ENCODE data around the gene ATOH1.
A peak's percentile ranks its signal among the peaks of the same experiment; 100 is the strongest.

ATOH1 gene, protein sequence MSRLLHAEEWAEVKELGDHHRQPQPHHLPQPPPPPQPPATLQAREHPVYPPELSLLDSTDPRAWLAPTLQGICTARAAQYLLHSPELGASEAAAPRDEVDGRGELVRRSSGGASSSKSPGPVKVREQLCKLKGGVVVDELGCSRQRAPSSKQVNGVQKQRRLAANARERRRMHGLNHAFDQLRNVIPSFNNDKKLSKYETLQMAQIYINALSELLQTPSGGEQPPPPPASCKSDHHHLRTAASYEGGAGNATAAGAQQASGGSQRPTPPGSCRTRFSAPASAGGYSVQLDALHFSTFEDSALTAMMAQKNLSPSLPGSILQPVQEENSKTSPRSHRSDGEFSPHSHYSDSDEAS

DNA sequence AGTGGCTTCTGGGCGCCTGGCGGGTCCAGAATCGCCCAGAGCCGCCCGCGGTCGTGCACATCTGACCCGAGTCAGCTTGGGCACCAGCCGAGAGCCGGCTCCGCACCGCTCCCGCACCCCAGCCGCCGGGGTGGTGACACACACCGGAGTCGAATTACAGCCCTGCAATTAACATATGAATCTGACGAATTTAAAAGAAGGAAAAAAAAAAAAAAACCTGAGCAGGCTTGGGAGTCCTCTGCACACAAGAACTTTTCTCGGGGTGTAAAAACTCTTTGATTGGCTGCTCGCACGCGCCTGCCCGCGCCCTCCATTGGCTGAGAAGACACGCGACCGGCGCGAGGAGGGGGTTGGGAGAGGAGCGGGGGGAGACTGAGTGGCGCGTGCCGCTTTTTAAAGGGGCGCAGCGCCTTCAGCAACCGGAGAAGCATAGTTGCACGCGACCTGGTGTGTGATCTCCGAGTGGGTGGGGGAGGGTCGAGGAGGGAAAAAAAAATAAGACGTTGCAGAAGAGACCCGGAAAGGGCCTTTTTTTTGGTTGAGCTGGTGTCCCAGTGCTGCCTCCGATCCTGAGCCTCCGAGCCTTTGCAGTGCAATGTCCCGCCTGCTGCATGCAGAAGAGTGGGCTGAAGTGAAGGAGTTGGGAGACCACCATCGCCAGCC lies at the start of gene ATOH1:
Gene ATOH1, plus strand, starts transcription at position 422 of the 663 bp plus-strand sequence. Its CDS starts 174 bp downstream, at position 596.
- no peaks in the 10 kb centered on the region for H4K20me1 ChIP-seq (ENCODE audit: insufficient read depth)
- peak within 1 kb of the TSS; percentile 92 for H3K4me2 ChIP-seq
- H3K27me3 ChIP-seq (ENCODE audit: insufficient read depth, low read depth): no peaks in the 10 kb centered on the region
- peak within 1 kb of the TSS; percentile 96 for H2AFZ ChIP-seq (ENCODE audit: low read depth)
- H3K9ac ChIP-seq: peak within 1 kb of the TSS; percentile 41; the same call in 1 of the 2 replicates
- H3K36me3 ChIP-seq (ENCODE audit: insufficient read depth): no peaks in the 10 kb centered on the region
- TF ChIP-seq CTCF (conservative IDR thresholded peaks at IDR 0.05; ENCODE audit: low read depth, low read length): no peak
- peak within 1 kb of the TSS; percentile 64 for H3K4me3 ChIP-seq (IDR thresholded peaks at IDR 0.05; ENCODE audit: insufficient read depth, low read depth, low read length)
- no peak within 1 kb of the TSS for H3K27ac ChIP-seq
- H3K4me1 ChIP-seq (ENCODE audit: low read depth, poor library complexity, severe bottlenecking): peaks cover 4% of the 10 kb centered on the region
- no peaks in the 10 kb centered on the region for H3K79me2 ChIP-seq (ENCODE audit: insufficient read depth, low read depth)

GRCh38 chr4:93779228-93779627 lies 49.3 kb upstream of the ATOH1 start:
- no peak for TF ChIP-seq CTCF (conservative IDR thresholded peaks at IDR 0.05; ENCODE audit: low read depth, low read length)

DNA sequence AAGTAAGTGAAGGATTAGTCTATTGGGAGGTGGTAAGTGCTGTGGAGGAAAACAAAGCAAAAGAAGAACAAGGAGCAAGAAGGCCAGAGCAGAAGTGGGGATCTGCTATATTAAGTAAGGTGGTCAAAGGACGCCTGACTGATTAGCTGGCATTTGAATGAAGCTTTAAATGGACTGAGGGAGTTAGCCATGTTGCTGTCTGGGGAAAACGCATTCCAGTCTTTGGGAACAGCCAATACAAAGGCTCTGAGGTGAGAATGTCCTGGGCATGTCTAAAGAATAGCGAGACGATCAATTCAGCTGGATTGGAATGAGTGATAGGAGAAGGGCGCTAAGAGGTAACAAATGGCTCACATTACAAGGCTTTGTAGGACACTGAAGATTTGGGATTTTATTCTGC lies 48.5 kb upstream of the ATOH1 start:
- Histone ChIP-seq H3K27ac (no peak overlapping the region), H3K79me2 (ENCODE audit: insufficient read depth, low read depth) (no peaks in the 10 kb centered on the region), H3K4me1 (ENCODE audit: low read depth, poor library complexity, severe bottlenecking) (no peaks in the 10 kb centered on the region), H3K27me3 (ENCODE audit: insufficient read depth, low read depth) (no peaks in the 10 kb centered on the region), H3K36me3 (ENCODE audit: insufficient read depth) (no peaks in the 10 kb centered on the region), H4K20me1 (ENCODE audit: insufficient read depth) (no peaks in the 10 kb centered on the region), H3K9ac (no peak overlapping the region), H3K4me3 (IDR thresholded peaks at IDR 0.05; ENCODE audit: insufficient read depth, low read depth, low read length) (no peak overlapping the region), H2AFZ (ENCODE audit: low read depth) (no peak overlapping the region), H3K4me2 (no peak overlapping the region)
- TF ChIP-seq CTCF (conservative IDR thresholded peaks at IDR 0.05; ENCODE audit: low read depth, low read length): no peak

More at GRCh38 chr4:93779228-93779627, 49.3 kb upstream of the ATOH1 start:
- H3K27me3 ChIP-seq (ENCODE audit: insufficient read depth, low read depth): no peaks in the 10 kb centered on the region
- H3K4me2 ChIP-seq: no peak overlapping the region
- no peaks in the 10 kb centered on the region for H4K20me1 ChIP-seq (ENCODE audit: insufficient read depth)
- no peaks in the 10 kb centered on the region for H3K79me2 ChIP-seq (ENCODE audit: insufficient read depth, low read depth)
- no peak overlapping the region for H3K4me3 ChIP-seq (IDR thresholded peaks at IDR 0.05; ENCODE audit: insufficient read depth, low read depth, low read length)
- H3K4me1 ChIP-seq (ENCODE audit: low read depth, poor library complexity, severe bottlenecking): no peaks in the 10 kb centered on the region
- no peak overlapping the region for H3K9ac ChIP-seq
- no peaks in the 10 kb centered on the region for H3K36me3 ChIP-seq (ENCODE audit: insufficient read depth)
- H3K27ac ChIP-seq: no peak overlapping the region
- H2AFZ ChIP-seq (ENCODE audit: low read depth): no peak overlapping the region

DNA sequence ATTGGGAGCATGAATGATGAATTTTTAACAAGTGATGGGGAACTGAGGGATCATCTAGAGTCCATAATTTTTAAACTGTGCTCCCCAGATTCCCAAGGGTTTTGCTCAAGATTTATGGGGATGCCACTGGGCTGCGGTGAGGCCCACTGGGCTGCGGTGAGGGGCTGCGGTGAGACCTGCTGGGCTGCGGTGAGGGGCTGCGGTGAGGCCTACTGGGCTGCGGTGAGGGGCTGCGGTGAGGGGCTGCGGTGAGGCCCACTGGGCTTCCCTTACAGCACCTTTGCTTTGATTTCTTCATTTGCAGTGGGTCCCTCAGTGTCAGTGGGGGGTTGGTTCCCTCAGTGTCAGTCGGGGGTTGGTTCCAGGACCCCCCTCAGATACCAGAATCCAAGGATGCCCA lies 47.4 kb upstream of the ATOH1 start:
- TF ChIP-seq CTCF (conservative IDR thresholded peaks at IDR 0.05; ENCODE audit: low read depth, low read length): no peak
- Histone ChIP-seq H3K36me3 (ENCODE audit: insufficient read depth) (no peaks in the 10 kb centered on the region), H3K79me2 (ENCODE audit: insufficient read depth, low read depth) (no peaks in the 10 kb centered on the region), H4K20me1 (ENCODE audit: insufficient read depth) (no peaks in the 10 kb centered on the region), H3K4me2 (no peak overlapping the region), H2AFZ (ENCODE audit: low read depth) (no peak overlapping the region), H3K4me3 (IDR thresholded peaks at IDR 0.05; ENCODE audit: insufficient read depth, low read depth, low read length) (no peak overlapping the region), H3K9ac (no peak overlapping the region), H3K27me3 (ENCODE audit: insufficient read depth, low read depth) (no peaks in the 10 kb centered on the region), H3K4me1 (ENCODE audit: low read depth, poor library complexity, severe bottlenecking) (no peaks in the 10 kb centered on the region), H3K27ac (no peak overlapping the region)

Data from KMS-11 (cell line).